HG02870 (cell line): ENCODE results near the gene PPM1A.

Source experiments
- ATAC-seq: cut with Tn5 transposase; IDR thresholded peaks from one replicate; pipeline ENCODE4 v1.9.1; 2021; ENCODE audit warnings: mild to moderate bottlenecking, moderate library complexity; ENCODE audit not compliant: unreplicated experiment

The PPM1A gene

GRCh38 chr14:60248697-60249318, at the start of gene PPM1A:
Gene PPM1A (plus strand): TSS chr14:60249221. CDS start chr14:60282704, 33,483 bp downstream.
- ATAC-seq: peak; percentile 57

- ATAC-seq: no peak
These were observed 49.7 kb upstream of the PPM1A start for GRCh38 chr14:60199321-60199720.

- peak; percentile 63 for ATAC-seq
These were observed 44.7 kb upstream of the PPM1A start for GRCh38 chr14:60204104-60204842.

GRCh38 chr14:60204843-60205774, 43.9 kb upstream of the PPM1A start:
- ATAC-seq: peak; percentile 51

- no peak for ATAC-seq
These were observed 42.8 kb upstream of the PPM1A start for GRCh38 chr14:60206249-60206670.

- ATAC-seq: peak; percentile 52
These were observed 42.0 kb upstream of the PPM1A start for GRCh38 chr14:60206837-60207533.

GRCh38 chr14:60210703-60211102, 38.3 kb upstream of the PPM1A start:
- no peak for ATAC-seq

GRCh38 chr14:60211153-60211552, 37.9 kb upstream of the PPM1A start:
- ATAC-seq: no peak

GRCh38 chr14:60212503-60213371, 36.3 kb upstream of the PPM1A start:
- peak; percentile 95 for ATAC-seq

- ATAC-seq: no peak
These were observed 35.0 kb upstream of the PPM1A start for GRCh38 chr14:60214003-60214402.

- ATAC-seq: no peak
These were observed 34.5 kb upstream of the PPM1A start for GRCh38 chr14:60214415-60215126.

- no peak for ATAC-seq
These were observed 33.9 kb upstream of the PPM1A start for GRCh38 chr14:60215127-60215444.

- ATAC-seq: no peak
These were observed 33.3 kb upstream of the PPM1A start for GRCh38 chr14:60215520-60216420.

- no peak for ATAC-seq
These were observed 31.3 kb upstream of the PPM1A start for GRCh38 chr14:60217713-60218112.

- ATAC-seq: peak; percentile 65
These were observed 28.9 kb upstream of the PPM1A start for GRCh38 chr14:60220084-60220483.

GRCh38 chr14:60220917-60221316, 28.1 kb upstream of the PPM1A start:
- ATAC-seq: no peak

GRCh38 chr14:60221457-60221856, 27.6 kb upstream of the PPM1A start:
- ATAC-seq: no peak

- no peak for ATAC-seq
These were observed 26.2 kb upstream of the PPM1A start for GRCh38 chr14:60222820-60223219.
